Stimulated activated memory B cell treated with anti-CD40 and anti-IgM and Interleukin-4, amounts not matched to agents 10 μg/mL and 1 μg/mL and 100 μg/mL, for 72 hours (primary cell): ENCODE data around the gene SULT1A1.
"Not testable (repeated sequence)": the region's sequence is repeated elsewhere in the genome, so short reads cannot be mapped to it uniquely, and the experiment has no call there.

Experiments
- ATAC-seq: fragments of 150-1000 bp; cut with Tn5 transposase; 2 replicates; pipeline ENCODE4 v1.10.0; 2021
- H3K27ac Mint-ChIP-seq: one replicate; pipeline ENCODE4 v1.8.0; 2022; ENCODE audit warnings: mild to moderate bottlenecking, mixed read lengths
- H3K27me3 Mint-ChIP-seq: one replicate; pipeline ENCODE4 v1.8.0; 2022; ENCODE audit warnings: mixed read lengths
- H3K36me3 Mint-ChIP-seq: one replicate; pipeline ENCODE4 v1.8.0; 2022; ENCODE audit warnings: mixed read lengths
- H3K4me1 Mint-ChIP-seq: one replicate; pipeline ENCODE4 v1.8.0; 2022; ENCODE audit warnings: mixed read lengths
- H3K4me3 Mint-ChIP-seq: one replicate; pipeline ENCODE4 v1.8.0; 2022; ENCODE audit warnings: mild to moderate bottlenecking, moderate library complexity, mixed read lengths
- H3K9me3 Mint-ChIP-seq: one replicate; pipeline ENCODE4 v1.8.0; 2022; ENCODE audit warnings: mixed read lengths

Gene SULT1A1

GRCh38 chr16:28585674-28586073, 24.2 kb downstream of the SULT1A1 start:
- Mint-ChIP-seq H3K4me3 (no peak overlapping the region), H3K4me1 (peaks cover 8% of the 10 kb centered on the region), H3K27ac (no peak overlapping the region), H3K36me3 (peaks cover 77% of the 10 kb centered on the region), H3K9me3 (no peaks in the 10 kb centered on the region), H3K27me3 (no peaks in the 10 kb centered on the region)
- ATAC-seq, result no peak

GRCh38 chr16:28580726-28581315, 29.0 kb downstream of the SULT1A1 start:
- Mint-ChIP-seq H3K27ac (no peak overlapping the region), H3K36me3 (peaks cover 41% of the 10 kb centered on the region), H3K4me3 (no peak overlapping the region), H3K9me3 (no peaks in the 10 kb centered on the region), H3K4me1 (peaks cover 5% of the 10 kb centered on the region), H3K27me3 (no peaks in the 10 kb centered on the region)
- no peak for ATAC-seq

- Mint-ChIP-seq H3K4me3 (no peak overlapping the region), H3K4me1 (peaks cover 11% of the 10 kb centered on the region), H3K27ac (no peak overlapping the region), H3K9me3 (no peaks in the 10 kb centered on the region), H3K27me3 (no peaks in the 10 kb centered on the region), H3K36me3 (peaks cover 10% of the 10 kb centered on the region)
- ATAC-seq, result no peak
These were observed 34.3 kb downstream of the SULT1A1 start for GRCh38 chr16:28575446-28576109.

GRCh38 chr16:28574925-28575324, 34.9 kb downstream of the SULT1A1 start:
- ATAC-seq, result no peak
- Mint-ChIP-seq H3K27ac (no peak overlapping the region), H3K36me3 (peaks cover 10% of the 10 kb centered on the region), H3K9me3 (no peaks in the 10 kb centered on the region), H3K27me3 (no peaks in the 10 kb centered on the region), H3K4me1 (peaks cover 11% of the 10 kb centered on the region), H3K4me3 (no peak overlapping the region)

GRCh38 chr16:28573738-28574718, 35.8 kb downstream of the SULT1A1 start:
- Mint-ChIP-seq H3K36me3 (peaks cover 10% of the 10 kb centered on the region), H3K4me1 (peaks cover 11% of the 10 kb centered on the region), H3K27me3 (no peaks in the 10 kb centered on the region), H3K4me3 (no peak overlapping the region), H3K9me3 (no peaks in the 10 kb centered on the region), H3K27ac (no peak overlapping the region)
- ATAC-seq, result no peak

GRCh38 chr16:28572696-28573510, 36.9 kb downstream of the SULT1A1 start:
- H3K27ac Mint-ChIP-seq, result no peak overlapping the region
- no peak for ATAC-seq
- H3K4me1 Mint-ChIP-seq, result peaks cover 11% of the 10 kb centered on the region
- peaks cover 10% of the 10 kb centered on the region for H3K36me3 Mint-ChIP-seq
- H3K27me3 Mint-ChIP-seq, result no peaks in the 10 kb centered on the region
- no peaks in the 10 kb centered on the region for H3K9me3 Mint-ChIP-seq
- no peak overlapping the region for H3K4me3 Mint-ChIP-seq

DNA sequence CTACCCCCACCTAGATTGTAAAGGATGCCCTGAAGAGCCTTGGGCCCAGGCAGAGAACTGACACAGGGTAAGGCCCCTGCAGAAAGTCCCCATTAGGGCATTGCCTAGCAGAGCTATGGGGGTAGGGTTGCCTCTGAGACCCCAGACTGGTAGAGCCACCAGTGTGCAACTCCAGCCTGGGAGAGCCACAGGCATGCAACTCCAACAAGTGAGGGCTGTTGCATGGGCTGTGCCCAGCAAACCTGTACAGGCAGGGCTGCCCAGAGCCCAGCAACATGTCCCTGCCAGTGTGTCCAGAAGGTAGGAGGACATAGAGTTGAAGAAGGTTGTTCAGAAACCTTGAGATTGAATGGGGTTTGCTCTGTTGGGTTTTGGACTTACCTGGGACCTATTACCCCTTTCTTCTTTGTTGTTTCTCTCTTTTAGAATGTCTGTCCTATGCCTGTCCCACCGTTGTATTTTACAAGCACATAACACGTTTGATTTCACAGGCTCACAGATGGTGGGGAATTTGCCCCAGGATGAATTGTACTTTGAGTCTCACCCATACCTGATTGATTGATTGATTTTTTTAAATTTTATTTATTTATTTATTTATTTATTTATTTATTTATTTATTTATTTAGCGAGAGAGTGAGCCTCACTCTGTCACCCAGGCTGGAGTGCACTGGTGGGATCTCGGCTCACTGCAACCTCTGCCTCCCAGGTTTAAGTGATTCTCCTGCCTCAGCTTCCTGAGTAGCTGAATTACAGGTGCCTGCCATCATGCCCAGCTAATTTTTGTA, 39.7 kb downstream of the SULT1A1 start:
- H3K27me3 Mint-ChIP-seq, result no peaks in the 10 kb centered on the region
- ATAC-seq, result no peak
- H3K27ac Mint-ChIP-seq, result no peak overlapping the region
- peaks cover 8% of the 10 kb centered on the region for H3K9me3 Mint-ChIP-seq
- H3K4me3 Mint-ChIP-seq, result no peak overlapping the region
- H3K36me3 Mint-ChIP-seq, result peaks cover 33% of the 10 kb centered on the region
- peaks cover 11% of the 10 kb centered on the region for H3K4me1 Mint-ChIP-seq

DNA sequence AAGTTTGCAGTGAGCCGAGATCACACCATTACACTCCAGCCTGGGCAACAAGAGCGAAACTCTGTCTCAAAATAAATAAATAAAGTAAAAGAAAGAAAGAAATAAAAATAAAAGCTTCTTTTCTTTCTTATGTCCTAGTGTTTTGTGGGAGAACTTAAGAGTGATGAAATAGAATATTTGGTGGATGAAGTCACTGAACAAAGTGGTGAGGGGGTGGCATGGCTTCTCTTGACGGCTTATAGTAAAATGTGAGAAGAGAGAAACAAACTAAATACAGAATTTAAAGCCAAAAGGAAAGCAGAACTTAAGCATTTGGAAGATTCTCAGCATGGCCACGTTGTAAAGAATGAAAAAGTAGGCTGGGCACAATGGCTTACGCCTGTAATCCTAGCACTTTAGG, 40.8 kb downstream of the SULT1A1 start:
- H3K4me3 Mint-ChIP-seq, result no peak overlapping the region
- peaks cover 14% of the 10 kb centered on the region for H3K4me1 Mint-ChIP-seq
- no peak for ATAC-seq
- H3K27ac Mint-ChIP-seq, result no peak overlapping the region
- H3K36me3 Mint-ChIP-seq, result peaks cover 38% of the 10 kb centered on the region
- peaks cover 8% of the 10 kb centered on the region for H3K9me3 Mint-ChIP-seq
- no peaks in the 10 kb centered on the region for H3K27me3 Mint-ChIP-seq

GRCh38 chr16:28567292-28567691, 42.6 kb downstream of the SULT1A1 start:
- Mint-ChIP-seq H3K27me3 (no peaks in the 10 kb centered on the region), H3K4me1 (peaks cover 7% of the 10 kb centered on the region)

DNA sequence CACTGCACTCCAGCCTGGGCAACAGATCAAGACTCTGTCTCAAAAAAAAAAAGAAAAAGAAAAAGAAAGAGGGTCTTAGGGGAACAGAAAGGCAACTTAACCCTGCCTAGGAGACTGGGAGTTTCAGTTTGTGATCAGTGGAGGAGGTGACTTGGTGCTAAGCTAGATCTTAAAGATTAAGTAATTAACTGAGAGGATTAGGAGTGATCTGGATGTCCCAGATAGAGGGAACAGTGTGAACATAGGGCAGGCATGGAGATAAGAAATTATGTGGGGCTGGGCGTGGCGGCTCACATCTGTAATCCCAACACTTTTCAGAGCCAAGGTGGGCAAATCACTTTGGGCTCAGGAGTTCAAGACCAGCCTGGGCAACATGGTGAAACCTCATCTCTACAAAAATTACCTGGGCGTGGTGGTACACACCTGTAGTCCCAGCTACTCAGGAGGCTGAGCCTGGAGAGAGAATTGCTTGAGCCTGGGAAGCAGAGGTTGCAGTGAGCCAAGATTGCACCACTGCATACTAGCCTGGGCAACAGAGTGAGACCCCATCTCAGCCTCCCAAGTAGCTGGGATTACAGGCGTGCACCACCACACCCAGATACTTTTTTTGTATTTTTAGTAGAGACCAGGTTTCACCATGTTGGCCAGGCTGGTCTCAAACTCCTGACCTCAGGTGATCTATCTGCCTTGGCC, 43.5 kb downstream of the SULT1A1 start:
- not testable (repeated sequence) for H3K9me3 Mint-ChIP-seq, H3K4me3 Mint-ChIP-seq, ATAC-seq, H3K27ac Mint-ChIP-seq, H3K27me3 Mint-ChIP-seq, H3K4me1 Mint-ChIP-seq
- peaks cover 35% of the 10 kb centered on the region for H3K36me3 Mint-ChIP-seq

More at GRCh38 chr16:28567292-28567691, 42.6 kb downstream of the SULT1A1 start:
- Mint-ChIP-seq H3K36me3 (peaks cover 35% of the 10 kb centered on the region), H3K9me3 (peaks cover 8% of the 10 kb centered on the region), H3K27ac (no peak overlapping the region), H3K4me3 (no peak overlapping the region)
- no peak for ATAC-seq

GRCh38 chr16:28563218-28563617, 46.6 kb downstream of the SULT1A1 start:
- no peaks in the 10 kb centered on the region for H3K27me3 Mint-ChIP-seq
- no peak overlapping the region for H3K27ac Mint-ChIP-seq
- ATAC-seq, result no peak
- peaks cover 42% of the 10 kb centered on the region for H3K36me3 Mint-ChIP-seq
- peaks cover 10% of the 10 kb centered on the region for H3K4me1 Mint-ChIP-seq
- H3K4me3 Mint-ChIP-seq, result no peak overlapping the region
- peaks cover 8% of the 10 kb centered on the region for H3K9me3 Mint-ChIP-seq

- ATAC-seq, result no peak
- peaks cover 40% of the 10 kb centered on the region for H3K36me3 Mint-ChIP-seq
- H3K9me3 Mint-ChIP-seq, result peaks cover 3% of the 10 kb centered on the region
- peaks cover 14% of the 10 kb centered on the region for H3K4me1 Mint-ChIP-seq
- no peaks in the 10 kb centered on the region for H3K27me3 Mint-ChIP-seq
- no peak overlapping the region for H3K27ac Mint-ChIP-seq
- no peak overlapping the region for H3K4me3 Mint-ChIP-seq
These were observed 47.6 kb downstream of the SULT1A1 start for GRCh38 chr16:28562199-28562598.

GRCh38 chr16:28561557-28562187, 48.2 kb downstream of the SULT1A1 start:
- H3K4me1 Mint-ChIP-seq, result peaks cover 19% of the 10 kb centered on the region
- no peaks in the 10 kb centered on the region for H3K27me3 Mint-ChIP-seq
- no peak overlapping the region for H3K27ac Mint-ChIP-seq
- no peak overlapping the region for H3K4me3 Mint-ChIP-seq
- peaks cover 39% of the 10 kb centered on the region for H3K36me3 Mint-ChIP-seq
- peaks cover 3% of the 10 kb centered on the region for H3K9me3 Mint-ChIP-seq
- ATAC-seq, result no peak
